Measurements from ENCODE around the gene ADIPOQ.

DNA sequence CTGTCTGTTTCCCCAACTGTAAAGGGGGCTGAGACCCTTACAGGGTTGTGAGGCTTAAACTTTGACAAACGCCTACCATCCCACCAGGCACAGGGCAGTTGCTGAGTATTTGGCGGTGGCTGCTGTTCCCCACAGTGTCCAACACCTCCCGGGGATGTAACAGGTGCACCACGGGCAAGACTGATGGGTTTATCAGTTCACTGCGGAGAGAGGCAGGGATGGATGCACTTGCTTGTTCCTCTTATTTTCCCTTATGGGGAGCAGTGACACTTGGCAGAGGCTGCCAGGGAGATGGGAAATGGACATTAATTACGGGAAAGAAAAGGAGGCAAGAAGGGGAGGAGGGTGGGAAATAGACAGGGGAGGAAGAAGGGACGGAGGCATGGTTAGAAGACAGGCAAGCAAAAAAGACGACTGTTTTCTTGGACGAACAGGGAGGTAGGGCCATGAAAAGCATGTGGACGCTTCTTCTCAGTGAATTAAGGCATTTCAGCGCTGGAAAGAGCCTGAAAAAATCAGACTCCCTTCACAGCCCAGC is 16.6 kb upstream of the ADIPOQ start:
- TF ChIP-seq POLR2A (IDR thresholded peaks at IDR 0.05; ENCODE audit: low read depth, low read length) (no peak), POLR2AphosphoS5 (IDR thresholded peaks at IDR 0.05; ENCODE audit: low read depth, low read length) (no peak), SPI1 (IDR thresholded peaks at IDR 0.05; ENCODE audit: low read depth, low read length) (no peak), TAF1 (IDR thresholded peaks at IDR 0.05; ENCODE audit: low read depth, low read length) (no peak)

Measured in GM12891 (cell line).